Measurements from ENCODE around the gene ZNF292.
"Not testable (repeated sequence)": the region's sequence is repeated elsewhere in the genome, so short reads cannot be mapped to it uniquely, and the experiment has no call there.

Gene ZNF292

DNA sequence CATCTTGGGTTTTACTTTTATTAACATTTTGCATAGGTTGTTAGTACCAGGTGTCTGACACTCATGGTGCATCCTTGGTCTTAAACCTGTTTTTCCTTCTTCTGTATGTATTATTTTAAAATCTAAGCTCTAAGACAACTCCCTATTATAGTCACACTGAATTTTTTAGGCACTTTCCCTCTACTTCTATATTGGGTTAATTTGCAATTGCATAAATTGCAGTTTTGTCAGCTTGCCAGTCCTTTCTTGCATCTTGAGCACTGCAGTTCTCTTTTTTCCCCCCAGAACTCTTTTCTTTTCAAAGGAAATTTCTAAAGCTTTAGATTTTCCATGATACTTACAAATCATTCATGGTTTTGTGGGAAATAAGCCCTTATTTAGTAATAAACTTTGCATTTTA, 70.6 kb downstream of the ZNF292 start:
- H3K27me3 ChIP-seq (ENCODE audit: low read depth, low read length), result no peaks in the 10 kb centered on the region
- no peak overlapping the region for H3K9ac ChIP-seq (ENCODE audit: low read length)
- TF ChIP-seq, protein P1, sequence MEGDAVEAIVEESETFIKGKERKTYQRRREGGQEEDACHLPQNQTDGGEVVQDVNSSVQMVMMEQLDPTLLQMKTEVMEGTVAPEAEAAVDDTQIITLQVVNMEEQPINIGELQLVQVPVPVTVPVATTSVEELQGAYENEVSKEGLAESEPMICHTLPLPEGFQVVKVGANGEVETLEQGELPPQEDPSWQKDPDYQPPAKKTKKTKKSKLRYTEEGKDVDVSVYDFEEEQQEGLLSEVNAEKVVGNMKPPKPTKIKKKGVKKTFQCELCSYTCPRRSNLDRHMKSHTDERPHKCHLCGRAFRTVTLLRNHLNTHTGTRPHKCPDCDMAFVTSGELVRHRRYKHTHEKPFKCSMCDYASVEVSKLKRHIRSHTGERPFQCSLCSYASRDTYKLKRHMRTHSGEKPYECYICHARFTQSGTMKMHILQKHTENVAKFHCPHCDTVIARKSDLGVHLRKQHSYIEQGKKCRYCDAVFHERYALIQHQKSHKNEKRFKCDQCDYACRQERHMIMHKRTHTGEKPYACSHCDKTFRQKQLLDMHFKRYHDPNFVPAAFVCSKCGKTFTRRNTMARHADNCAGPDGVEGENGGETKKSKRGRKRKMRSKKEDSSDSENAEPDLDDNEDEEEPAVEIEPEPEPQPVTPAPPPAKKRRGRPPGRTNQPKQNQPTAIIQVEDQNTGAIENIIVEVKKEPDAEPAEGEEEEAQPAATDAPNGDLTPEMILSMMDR (IDR thresholded peaks at IDR 0.05; ENCODE audit: low read depth, low read length), result no peak
- no peak for TF ChIP-seq EZH2phosphoT487 (IDR thresholded peaks at IDR 0.05; ENCODE audit: low read depth)
- no peak overlapping the region for H3K4me3 ChIP-seq (ENCODE audit: low read length)
- no peaks in the 10 kb centered on the region for H3K9me3 ChIP-seq (ENCODE audit: insufficient read depth, low read length)
- H4K20me1 ChIP-seq (ENCODE audit: insufficient read depth, low read length), result peaks cover 38% of the 10 kb centered on the region
- H2AFZ ChIP-seq (ENCODE audit: low read depth, low read length), result no peak overlapping the region
- H3K27ac ChIP-seq (ENCODE audit: low read length), result no peak overlapping the region
- H3K4me1 ChIP-seq (ENCODE audit: low read length), result peaks cover 4% of the 10 kb centered on the region
- H3K36me3 ChIP-seq (replicated peaks; ENCODE audit: low read depth, low read length), result peaks cover 28% of the 10 kb centered on the region
- H3K4me2 ChIP-seq (ENCODE audit: low read length), result no peak overlapping the region
- no peaks in the 10 kb centered on the region for H3K79me2 ChIP-seq (ENCODE audit: low read length)

DNA sequence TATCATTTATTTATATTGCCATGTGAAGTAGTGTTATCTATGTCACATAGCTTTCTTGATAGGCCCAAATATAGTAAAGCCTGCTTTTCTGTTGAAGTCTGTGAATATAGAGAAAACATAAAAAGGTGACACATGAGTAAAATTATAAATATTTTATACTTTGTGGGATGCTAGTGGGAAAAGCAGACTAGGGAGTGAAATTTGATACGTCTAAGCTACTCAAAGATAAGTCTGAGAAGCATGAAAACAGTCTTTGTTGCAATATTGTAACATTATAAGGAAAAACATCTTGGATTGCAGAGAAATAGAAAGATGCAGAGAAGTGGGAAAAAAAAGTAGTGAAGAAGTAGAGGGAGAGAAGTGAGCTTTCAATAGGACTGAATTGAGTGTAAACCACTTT, 75.4 kb downstream of the ZNF292 start:
- Histone ChIP-seq H2AFZ (ENCODE audit: low read depth, low read length) (no peak overlapping the region), H4K20me1 (ENCODE audit: insufficient read depth, low read length) (peaks cover 45% of the 10 kb centered on the region), H3K4me1 (ENCODE audit: low read length) (no peaks in the 10 kb centered on the region), H3K36me3 (replicated peaks; ENCODE audit: low read depth, low read length) (peaks cover 10% of the 10 kb centered on the region), H3K9ac (ENCODE audit: low read length) (no peak overlapping the region), H3K27me3 (ENCODE audit: low read depth, low read length) (no peaks in the 10 kb centered on the region), H3K79me2 (ENCODE audit: low read length) (no peaks in the 10 kb centered on the region), H3K4me2 (ENCODE audit: low read length) (no peak overlapping the region), H3K27ac (ENCODE audit: low read length) (no peak overlapping the region), H3K4me3 (ENCODE audit: low read length) (no peak overlapping the region), H3K9me3 (ENCODE audit: insufficient read depth, low read length) (no peaks in the 10 kb centered on the region)
- TF ChIP-seq EZH2phosphoT487 (IDR thresholded peaks at IDR 0.05; ENCODE audit: low read depth), result no peak
- TF ChIP-seq, protein P1 (IDR thresholded peaks at IDR 0.05; ENCODE audit: low read depth, low read length), result no peak

DNA sequence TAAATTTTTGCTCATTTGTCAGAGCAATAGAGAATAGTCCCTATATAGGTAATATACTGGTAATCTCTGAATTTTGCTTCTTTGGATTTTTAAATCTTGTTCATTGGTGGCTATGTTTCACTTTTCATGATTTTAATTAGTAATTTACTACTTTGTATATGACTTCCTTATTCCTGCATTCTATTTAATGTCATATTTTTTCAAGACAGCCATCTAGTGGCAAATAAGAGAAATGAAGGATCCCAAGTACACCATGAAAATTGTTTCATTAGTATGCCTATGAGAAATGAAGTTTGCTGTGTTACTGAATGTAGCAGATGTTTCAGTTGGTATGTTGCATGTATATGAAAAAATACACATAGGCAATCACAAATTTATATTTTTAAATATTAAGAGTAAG, 82.4 kb downstream of the ZNF292 start:
- H3K4me2 ChIP-seq (ENCODE audit: low read length), result no peak overlapping the region
- H3K4me1 ChIP-seq (ENCODE audit: low read length), result no peaks in the 10 kb centered on the region
- no peaks in the 10 kb centered on the region for H3K9me3 ChIP-seq (ENCODE audit: insufficient read depth, low read length)
- no peak overlapping the region for H2AFZ ChIP-seq (ENCODE audit: low read depth, low read length)
- peaks cover 18% of the 10 kb centered on the region for H3K36me3 ChIP-seq (replicated peaks; ENCODE audit: low read depth, low read length)
- H4K20me1 ChIP-seq (ENCODE audit: insufficient read depth, low read length), result peaks cover 23% of the 10 kb centered on the region
- H3K27ac ChIP-seq (ENCODE audit: low read length), result no peak overlapping the region
- no peak for TF ChIP-seq EZH2phosphoT487 (IDR thresholded peaks at IDR 0.05; ENCODE audit: low read depth)
- TF ChIP-seq, protein P1 (IDR thresholded peaks at IDR 0.05; ENCODE audit: low read depth, low read length), result peak; percentile 43
- H3K4me3 ChIP-seq (ENCODE audit: low read length), result no peak overlapping the region
- H3K9ac ChIP-seq (ENCODE audit: low read length), result no peak overlapping the region
- no peaks in the 10 kb centered on the region for H3K27me3 ChIP-seq (ENCODE audit: low read depth, low read length)
- no peaks in the 10 kb centered on the region for H3K79me2 ChIP-seq (ENCODE audit: low read length)

DNA sequence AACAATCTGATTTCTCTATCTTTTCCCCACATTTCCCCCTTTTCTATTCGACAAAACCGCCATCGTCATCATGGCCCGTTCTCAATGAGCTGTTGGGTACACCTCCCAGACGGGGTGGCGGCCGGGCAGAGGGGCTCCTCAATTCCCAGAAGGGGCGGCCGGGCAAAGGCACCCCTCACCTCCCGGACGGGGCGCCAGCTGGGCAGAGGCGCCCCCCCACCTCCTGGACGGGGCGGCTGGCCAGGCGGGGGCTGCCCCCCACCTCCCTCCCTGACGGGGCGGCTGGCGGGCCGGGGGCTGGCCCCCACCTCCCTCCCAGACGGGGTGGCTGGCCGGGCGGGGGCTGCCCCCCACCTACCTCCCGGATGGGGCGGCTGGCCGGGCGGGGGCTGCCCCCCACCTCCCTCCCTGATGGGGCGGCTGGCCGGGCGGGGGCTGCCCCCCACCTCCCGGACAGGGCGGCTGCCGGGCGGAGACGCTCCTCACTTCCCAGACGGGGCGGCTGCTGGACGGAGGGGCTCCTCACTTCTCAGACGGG, 83.8 kb downstream of the ZNF292 start:
- not testable (repeated sequence) for H2AFZ ChIP-seq (ENCODE audit: low read depth, low read length); H3K4me3 ChIP-seq (ENCODE audit: low read length); H3K4me2 ChIP-seq (ENCODE audit: low read length); H3K9ac ChIP-seq (ENCODE audit: low read length); H3K27ac ChIP-seq (ENCODE audit: low read length); H3K27me3 ChIP-seq (ENCODE audit: low read depth, low read length); H3K9me3 ChIP-seq (ENCODE audit: insufficient read depth, low read length); H3K79me2 ChIP-seq (ENCODE audit: low read length); H3K4me1 ChIP-seq (ENCODE audit: low read length)
- Histone ChIP-seq H4K20me1 (ENCODE audit: insufficient read depth, low read length) (peaks cover 24% of the 10 kb centered on the region), H3K36me3 (replicated peaks; ENCODE audit: low read depth, low read length) (peaks cover 24% of the 10 kb centered on the region)

Measured in OCI-LY3 (cell line).